Measurements from ENCODE around the gene LIPN. TPM values are rescaled to one million over a fixed set of nuclear protein-coding genes. Genes with fewer than 3 reads are reported as not detected.
A peak's percentile ranks its signal among the peaks of the same experiment; 100 is the strongest.

LIPN gene
- total RNA-seq, 3 donors from 2014 or later (not counting 1 experiment from before 2014, with no cell fraction given): 0.66 to 0.83 TPM; not detected in 1

GRCh38 chr10:88782222-88782621 is 22.4 kb downstream of the LIPN start:
- Mint-ChIP-seq H3K4me3 (no peak overlapping the region), H3K27ac (no peak overlapping the region), H3K36me3 (no peaks in the 10 kb centered on the region), H3K4me1 (peaks cover 14 to 16% of the 10 kb centered on the region in 2 donors), H3K9me3 (no peaks in the 10 kb centered on the region), H3K27me3 (ENCODE audit: low read depth in 2 of 2) (peaks cover 2 to 18% of the 10 kb centered on the region in 2 donors)
- no peak for DNase-seq
- no peaks in the 10 kb centered on the region for H3K4me1 ChIP-seq (ENCODE audit: control insufficient read depth, insufficient read depth, low read length)
- no peaks in the 10 kb centered on the region for H3K9me3 ChIP-seq (ENCODE audit: control insufficient read depth, insufficient read depth, low read length)
- ATAC-seq: no peak
- WGBS (ENCODE audit: insufficient coverage): no CpG with 5 or more reads among the region's 3 CpGs
- no peak overlapping the region for H3K4me3 ChIP-seq (ENCODE audit: low read length)
- no peak overlapping the region for H3K27ac ChIP-seq (ENCODE audit: low read length)
- no peak for TF ChIP-seq CTCF (IDR thresholded peaks at IDR 0.05)
- no peaks in the 10 kb centered on the region for H3K36me3 ChIP-seq (ENCODE audit: control insufficient read depth, insufficient read depth, low read length)
- intact Hi-C loops (cut with micrococcal nuclease): no loop called here
- no peaks in the 10 kb centered on the region for H3K27me3 ChIP-seq (ENCODE audit: control insufficient read depth, insufficient read depth, low read length)

GRCh38 chr10:88783724-88784123 is 23.9 kb downstream of the LIPN start:
- no peak overlapping the region for H3K27ac ChIP-seq (ENCODE audit: low read length)
- Mint-ChIP-seq H3K27ac (no peak overlapping the region), H3K9me3 (no peaks in the 10 kb centered on the region), H3K27me3 (ENCODE audit: low read depth in 2 of 2) (peaks cover 2 to 8% of the 10 kb centered on the region in 2 donors), H3K4me1 (peaks cover 14 to 16% of the 10 kb centered on the region in 2 donors), H3K4me3 (peak overlapping the region; percentile 22), H3K36me3 (no peaks in the 10 kb centered on the region)
- no peaks in the 10 kb centered on the region for H3K27me3 ChIP-seq (ENCODE audit: control insufficient read depth, insufficient read depth, low read length)
- ATAC-seq (peak in 2 of 3 donors; percentile 41 to 43), DNase-seq (no peak)
- H3K36me3 ChIP-seq (ENCODE audit: control insufficient read depth, insufficient read depth, low read length): no peaks in the 10 kb centered on the region
- intact Hi-C loops (cut with micrococcal nuclease): no loop called here
- H3K4me3 ChIP-seq (ENCODE audit: low read length): no peak overlapping the region
- TF ChIP-seq CTCF (IDR thresholded peaks at IDR 0.05): no peak
- H3K4me1 ChIP-seq (ENCODE audit: control insufficient read depth, insufficient read depth, low read length): no peaks in the 10 kb centered on the region
- H3K9me3 ChIP-seq (ENCODE audit: control insufficient read depth, insufficient read depth, low read length): no peaks in the 10 kb centered on the region
- WGBS (ENCODE audit: insufficient coverage): 0% methylated on average over 1 of the region's 3 CpGs

GRCh38 chr10:88786032-88786770 is 26.4 kb downstream of the LIPN start:
- TF ChIP-seq CTCF (IDR thresholded peaks at IDR 0.05): no peak
- H3K9me3 ChIP-seq (ENCODE audit: control insufficient read depth, insufficient read depth, low read length): no peaks in the 10 kb centered on the region
- H3K27ac ChIP-seq (ENCODE audit: low read length): no peak overlapping the region
- no peaks in the 10 kb centered on the region for H3K27me3 ChIP-seq (ENCODE audit: control insufficient read depth, insufficient read depth, low read length)
- ATAC-seq (no peak), DNase-seq (no peak)
- no peaks in the 10 kb centered on the region for H3K4me1 ChIP-seq (ENCODE audit: control insufficient read depth, insufficient read depth, low read length)
- no peaks in the 10 kb centered on the region for H3K36me3 ChIP-seq (ENCODE audit: control insufficient read depth, insufficient read depth, low read length)
- H3K4me3 ChIP-seq (ENCODE audit: low read length): no peak overlapping the region
- H3K36me3 Mint-ChIP-seq: no peaks in the 10 kb centered on the region
- peaks cover 14 to 16% of the 10 kb centered on the region in 2 donors for H3K4me1 Mint-ChIP-seq
- intact Hi-C loops (cut with micrococcal nuclease): no loop called here
- H3K9me3 Mint-ChIP-seq: no peaks in the 10 kb centered on the region
- H3K4me3 Mint-ChIP-seq: no peak overlapping the region
- no peak overlapping the region for H3K27ac Mint-ChIP-seq
- peaks cover under 1 to 8% of the 10 kb centered on the region in 2 donors for H3K27me3 Mint-ChIP-seq (ENCODE audit: low read depth in 2 of 2)
- WGBS (ENCODE audit: insufficient coverage): 95% methylated on average over 10 of the region's 10 CpGs

GRCh38 chr10:88787463-88787862 is 27.6 kb downstream of the LIPN start:
- Histone ChIP-seq H3K27ac (ENCODE audit: low read length) (no peak overlapping the region), H3K27me3 (ENCODE audit: control insufficient read depth, insufficient read depth, low read length) (no peaks in the 10 kb centered on the region), H3K36me3 (ENCODE audit: control insufficient read depth, insufficient read depth, low read length) (no peaks in the 10 kb centered on the region), H3K4me1 (ENCODE audit: control insufficient read depth, insufficient read depth, low read length) (peaks cover 6% of the 10 kb centered on the region), H3K9me3 (ENCODE audit: control insufficient read depth, insufficient read depth, low read length) (no peaks in the 10 kb centered on the region), H3K4me3 (ENCODE audit: low read length) (no peak overlapping the region)
- TF ChIP-seq CTCF (IDR thresholded peaks at IDR 0.05): no peak
- Mint-ChIP-seq H3K9me3 (no peaks in the 10 kb centered on the region), H3K4me3 (no peak overlapping the region), H3K4me1 (peaks cover 18 to 19% of the 10 kb centered on the region in 2 donors), H3K27ac (no peak overlapping the region), H3K36me3 (no peaks in the 10 kb centered on the region), H3K27me3 (ENCODE audit: low read depth in 2 of 2) (peaks cover 0 to 8% of the 10 kb centered on the region in 2 donors)
- 97% methylated on average over 5 of the region's 5 CpGs for WGBS (ENCODE audit: insufficient coverage)
- ATAC-seq (no peak), DNase-seq (no peak)
- intact Hi-C loops (cut with micrococcal nuclease): no loop called here
